HG02884 (cell line): ENCODE data around the gene BRI3.

Experiments used
- ATAC-seq: cut with Tn5 transposase; IDR thresholded peaks from one replicate; pipeline ENCODE4 v1.9.1; 2021; ENCODE audit warnings: mild to moderate bottlenecking, moderate library complexity; ENCODE audit not compliant: unreplicated experiment

BRI3 gene

GRCh38 chr7:98280791-98281756 lies at the start of gene BRI3:
Gene BRI3 (plus strand): TSS chr7:98281686. CDS start chr7:98281796, 110 bp downstream.
- peak; percentile 70 for ATAC-seq

- ATAC-seq, result no peak
Observed at GRCh38 chr7:98232263-98232585, 49.3 kb upstream of the BRI3 start.

GRCh38 chr7:98232799-98233198 lies 48.7 kb upstream of the BRI3 start:
- ATAC-seq, result no peak

- no peak for ATAC-seq
Observed at GRCh38 chr7:98233219-98234070, 48.0 kb upstream of the BRI3 start.

- no peak for ATAC-seq
Observed at GRCh38 chr7:98234429-98235147, 46.9 kb upstream of the BRI3 start.

GRCh38 chr7:98235901-98236300 lies 45.6 kb upstream of the BRI3 start:
- no peak for ATAC-seq

- no peak for ATAC-seq
Observed at GRCh38 chr7:98236355-98237185, 44.9 kb upstream of the BRI3 start.

- no peak for ATAC-seq
Observed at GRCh38 chr7:98238076-98238475, 43.4 kb upstream of the BRI3 start.

- no peak for ATAC-seq
Observed at GRCh38 chr7:98238976-98239375, 42.5 kb upstream of the BRI3 start.

GRCh38 chr7:98240961-98241673 lies 40.4 kb upstream of the BRI3 start:
- ATAC-seq, result no peak

GRCh38 chr7:98241674-98242241 lies 39.7 kb upstream of the BRI3 start:
- ATAC-seq, result no peak

GRCh38 chr7:98242342-98242741 lies 39.1 kb upstream of the BRI3 start:
- no peak for ATAC-seq

GRCh38 chr7:98242934-98243333 lies 38.6 kb upstream of the BRI3 start:
- ATAC-seq, result no peak

GRCh38 chr7:98244871-98245270 lies 36.6 kb upstream of the BRI3 start:
- ATAC-seq, result no peak

- no peak for ATAC-seq
Observed at GRCh38 chr7:98248156-98248555, 33.3 kb upstream of the BRI3 start.

GRCh38 chr7:98249106-98249505 lies 32.4 kb upstream of the BRI3 start:
- ATAC-seq, result no peak

GRCh38 chr7:98250789-98251188 lies 30.7 kb upstream of the BRI3 start:
- ATAC-seq, result no peak

- peak; percentile 31 for ATAC-seq
Observed at GRCh38 chr7:98251231-98251600, 30.3 kb upstream of the BRI3 start.
